ENCODE measurements around the gene WNT9A. TPM values are rescaled to one million over a fixed set of nuclear protein-coding genes. Genes with fewer than 3 reads are reported as not detected.

Gene WNT9A
- total RNA-seq, 2 experiments from 2014 or later: 0.30 to 0.50 TPM

GRCh38 chr1:227901239-227901905, 46.4 kb downstream of the WNT9A start:
- Mint-ChIP-seq H3K4me1 (peaks cover 7% of the 10 kb centered on the region), H3K27ac (no peak overlapping the region), H3K36me3 (no peaks in the 10 kb centered on the region), H3K4me3 (no peak overlapping the region), H3K9me3 (ENCODE audit: low read depth) (no peaks in the 10 kb centered on the region), H3K27me3 (no peaks in the 10 kb centered on the region)
- ATAC-seq (no peak), DNase-seq (no peak)
- CTCF ChIA-PET: no interaction called here

- Mint-ChIP-seq H3K4me1 (peaks cover 7% of the 10 kb centered on the region), H3K4me3 (no peak overlapping the region), H3K27ac (no peak overlapping the region), H3K9me3 (ENCODE audit: low read depth) (no peaks in the 10 kb centered on the region), H3K27me3 (no peaks in the 10 kb centered on the region), H3K36me3 (no peaks in the 10 kb centered on the region)
- CTCF ChIA-PET: no interaction called here
- ATAC-seq (no peak), DNase-seq (no peak)
These were observed 47.1 kb downstream of the WNT9A start for GRCh38 chr1:227900571-227901051.

GRCh38 chr1:227899820-227900449, 47.8 kb downstream of the WNT9A start:
- Mint-ChIP-seq H3K4me3 (no peak overlapping the region), H3K4me1 (peaks cover 7% of the 10 kb centered on the region), H3K27me3 (no peaks in the 10 kb centered on the region), H3K27ac (no peak overlapping the region), H3K9me3 (ENCODE audit: low read depth) (no peaks in the 10 kb centered on the region), H3K36me3 (no peaks in the 10 kb centered on the region)
- DNase-seq: no peak
- CTCF ChIA-PET: no interaction called here
- ATAC-seq: no peak

- Mint-ChIP-seq H3K9me3 (ENCODE audit: low read depth) (no peaks in the 10 kb centered on the region), H3K27ac (no peak overlapping the region), H3K27me3 (no peaks in the 10 kb centered on the region), H3K4me3 (no peak overlapping the region), H3K36me3 (no peaks in the 10 kb centered on the region), H3K4me1 (peaks cover 7% of the 10 kb centered on the region)
- DNase-seq: no peak
- CTCF ChIA-PET: no interaction called here
- ATAC-seq: no peak
These were observed 48.5 kb downstream of the WNT9A start for GRCh38 chr1:227899141-227899819.

GRCh38 chr1:227898502-227899140, 49.1 kb downstream of the WNT9A start:
- H3K27me3 Mint-ChIP-seq: no peaks in the 10 kb centered on the region
- ATAC-seq (no peak), DNase-seq (no peak)
- peaks cover 7% of the 10 kb centered on the region for H3K4me1 Mint-ChIP-seq
- H3K9me3 Mint-ChIP-seq (ENCODE audit: low read depth): no peaks in the 10 kb centered on the region
- no peaks in the 10 kb centered on the region for H3K36me3 Mint-ChIP-seq
- no peak overlapping the region for H3K4me3 Mint-ChIP-seq
- CTCF ChIA-PET: no interaction called here
- no peak overlapping the region for H3K27ac Mint-ChIP-seq

- H3K27me3 Mint-ChIP-seq: no peaks in the 10 kb centered on the region
These were observed 49.9 kb downstream of the WNT9A start for GRCh38 chr1:227897704-227898438.

GRCh38 chr1:227896710-227897655, 50.7 kb downstream of the WNT9A start:
- ATAC-seq (no peak), DNase-seq (no peak)
- Mint-ChIP-seq H3K27ac (no peak overlapping the region), H3K36me3 (no peaks in the 10 kb centered on the region), H3K4me3 (no peak overlapping the region), H3K27me3 (no peaks in the 10 kb centered on the region), H3K4me1 (peaks cover 7% of the 10 kb centered on the region), H3K9me3 (ENCODE audit: low read depth) (no peaks in the 10 kb centered on the region)
- CTCF ChIA-PET: no interaction called here

More at GRCh38 chr1:227897704-227898438, 49.9 kb downstream of the WNT9A start:
- Mint-ChIP-seq H3K27ac (no peak overlapping the region), H3K36me3 (no peaks in the 10 kb centered on the region), H3K9me3 (ENCODE audit: low read depth) (no peaks in the 10 kb centered on the region), H3K4me1 (peaks cover 7% of the 10 kb centered on the region), H3K4me3 (no peak overlapping the region)
- ATAC-seq (no peak), DNase-seq (no peak)
- CTCF ChIA-PET: no interaction called here

- ATAC-seq: no peak
- H3K27ac Mint-ChIP-seq: no peak overlapping the region
- CTCF ChIA-PET: no interaction called here
- H3K4me3 Mint-ChIP-seq: no peak overlapping the region
- no peaks in the 10 kb centered on the region for H3K9me3 Mint-ChIP-seq (ENCODE audit: low read depth)
- H3K4me1 Mint-ChIP-seq: peaks cover 7% of the 10 kb centered on the region
- H3K36me3 Mint-ChIP-seq: no peaks in the 10 kb centered on the region
- peak; percentile 31 for DNase-seq
- no peaks in the 10 kb centered on the region for H3K27me3 Mint-ChIP-seq
These were observed 51.7 kb downstream of the WNT9A start for GRCh38 chr1:227895828-227896685.

- H3K9me3 Mint-ChIP-seq (ENCODE audit: low read depth): no peaks in the 10 kb centered on the region
- H3K36me3 Mint-ChIP-seq: no peaks in the 10 kb centered on the region
- peak; percentile 32 for DNase-seq
- H3K4me1 Mint-ChIP-seq: peaks cover 7% of the 10 kb centered on the region
- ATAC-seq: no peak
- CTCF ChIA-PET: no interaction called here
- no peak overlapping the region for H3K4me3 Mint-ChIP-seq
- no peaks in the 10 kb centered on the region for H3K27me3 Mint-ChIP-seq
- H3K27ac Mint-ChIP-seq: no peak overlapping the region
These were observed 52.8 kb downstream of the WNT9A start for GRCh38 chr1:227894831-227895451.

- H3K36me3 Mint-ChIP-seq: no peaks in the 10 kb centered on the region
- peaks cover 7% of the 10 kb centered on the region for H3K4me1 Mint-ChIP-seq
- H3K4me3 Mint-ChIP-seq: no peak overlapping the region
- ATAC-seq (no peak), DNase-seq (peak; percentile 32)
- H3K9me3 Mint-ChIP-seq (ENCODE audit: low read depth): no peaks in the 10 kb centered on the region
- CTCF ChIA-PET: no interaction called here
- no peaks in the 10 kb centered on the region for H3K27me3 Mint-ChIP-seq
- no peak overlapping the region for H3K27ac Mint-ChIP-seq
These were observed 53.6 kb downstream of the WNT9A start for GRCh38 chr1:227893949-227894721.

Measured in activated CD8-positive, alpha-beta memory T cell treated with anti-CD3 and anti-CD28 coated beads, Interleukin-2, amount 10 ng/mL, durations not matched to agents 7 days and 5 days (primary cell).